GM21576 (cell line): ENCODE results near the gene EFHD2.
"Not testable (repeated sequence)": the region's sequence is repeated elsewhere in the genome, so short reads cannot be mapped to it uniquely, and the experiment has no call there.

ENCODE experiments used
- ATAC-seq: cut with Tn5 transposase; IDR thresholded peaks from one replicate; pipeline ENCODE4 v1.9.1; 2021; ENCODE audit warnings: mild to moderate bottlenecking, moderate library complexity; ENCODE audit not compliant: unreplicated experiment

The EFHD2 gene

DNA sequence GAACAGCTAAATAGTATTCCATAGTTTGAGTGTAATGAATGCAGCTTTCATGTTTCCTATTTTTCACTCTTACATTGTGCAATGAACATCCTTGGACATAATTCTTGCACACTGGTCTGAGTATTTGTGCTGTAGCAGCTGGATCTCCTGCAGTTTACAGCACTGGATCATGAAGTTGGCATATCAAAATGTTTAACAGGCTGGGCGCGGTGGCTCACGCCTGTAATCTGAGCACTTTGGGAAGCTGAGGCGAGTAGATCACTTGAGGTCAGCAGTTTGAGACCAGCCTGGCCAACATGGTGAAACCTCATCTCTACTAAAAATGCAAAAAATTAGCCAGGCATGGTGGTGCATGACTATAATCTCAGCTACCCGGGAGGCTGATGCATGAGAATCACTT lies 61.4 kb downstream of the EFHD2 start:
- ATAC-seq: not testable (repeated sequence)

GRCh38 chr1:15471723-15472122 lies 62.0 kb downstream of the EFHD2 start:
- ATAC-seq: not testable (repeated sequence)

DNA sequence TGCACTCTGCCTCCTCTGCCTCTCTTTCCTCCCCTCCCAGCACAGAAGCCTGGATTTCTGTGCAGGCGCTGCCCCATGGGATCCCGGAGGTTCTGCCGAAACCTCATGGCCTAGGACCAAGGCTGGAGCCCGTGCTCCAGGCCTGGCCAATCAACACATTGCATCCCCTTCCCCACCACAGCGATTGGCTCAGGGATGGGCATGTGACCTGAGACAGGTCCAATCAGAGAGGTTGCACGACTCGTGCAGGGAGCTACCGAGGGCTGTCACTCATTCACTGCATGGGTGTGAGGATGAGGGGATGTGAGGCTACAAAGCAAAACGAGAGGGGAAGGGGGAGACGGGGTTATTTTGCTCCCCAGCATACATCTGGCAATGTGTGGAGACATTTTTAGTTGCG lies 62.9 kb downstream of the EFHD2 start:
- no peak for ATAC-seq

DNA sequence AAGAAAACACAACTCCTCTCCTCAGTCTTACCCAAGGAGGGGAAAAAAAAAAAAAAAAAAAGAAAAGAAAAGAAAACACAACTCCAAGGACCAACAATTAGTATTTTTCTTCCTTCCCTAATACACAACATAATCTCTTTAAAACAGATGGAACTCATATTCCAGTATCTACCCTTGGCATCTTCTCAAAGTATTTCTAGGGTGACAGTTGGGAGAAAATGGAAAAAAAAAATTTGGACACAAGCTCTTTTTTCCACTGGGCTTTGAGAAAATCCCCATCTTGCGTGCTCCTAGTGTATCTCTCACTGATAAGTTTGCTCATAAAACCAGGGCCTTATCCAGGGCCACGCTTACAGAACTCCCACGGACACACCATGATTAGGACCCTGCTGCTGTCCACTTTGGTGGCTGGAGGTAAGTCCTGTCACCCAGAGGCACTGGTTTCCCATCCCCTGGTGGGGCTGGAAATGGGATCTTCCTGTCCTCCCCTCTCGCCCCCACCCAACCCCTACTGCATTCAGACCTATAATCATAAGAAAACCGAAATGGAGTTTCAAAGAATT lies 66.1 kb downstream of the EFHD2 start, which contains the start of gene CELA2B:
Gene CELA2B, plus strand, starts transcription at position 353 of the 563 bp plus-strand sequence. Its CDS starts 22 bp downstream, at position 375.
- ATAC-seq: no peak

DNA sequence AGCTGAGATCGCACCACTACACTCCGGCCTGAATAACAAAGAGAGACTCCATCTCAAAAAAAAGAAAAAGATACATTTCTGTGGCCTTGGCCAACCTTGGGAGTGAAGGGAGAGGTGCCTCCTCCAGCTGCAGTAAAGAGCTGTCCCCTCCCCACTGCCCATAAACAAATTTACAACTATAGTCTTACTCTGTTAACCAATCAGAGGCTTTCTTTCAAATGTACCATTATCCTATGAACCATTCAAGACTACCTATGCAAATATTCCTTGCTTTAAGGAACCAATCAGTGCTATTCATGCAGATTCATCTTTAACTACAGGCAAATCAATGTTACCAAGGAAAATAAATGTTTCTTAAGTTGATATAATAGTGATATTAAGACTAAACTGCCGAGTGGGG lies 67.2 kb downstream of the EFHD2 start:
- ATAC-seq: no peak

- no peak for ATAC-seq
Observed at GRCh38 chr1:15477646-15478212, 68.0 kb downstream of the EFHD2 start.
